Central memory CD8-positive, alpha-beta T cell (primary cell): ENCODE results near the gene ILRUN.
"Not testable (repeated sequence)": the region's sequence is repeated elsewhere in the genome, so short reads cannot be mapped to it uniquely, and the experiment has no call there.

Source experiments
- ATAC-seq: fragments of 150-1000 bp; cut with Tn5 transposase; replicated peaks from 2 replicates; pipeline ENCODE4 v1.10.0; 2022; ENCODE audit warnings: mild to moderate bottlenecking, moderate FRiP score, moderate number of reproducible peaks; ENCODE audit not compliant: poor library complexity, severe bottlenecking; ENCODE audit errors: extremely low read depth
- DNase-seq, 2 donors: peaks; one replicate each; pipeline ENCODE4 v3.0.0; 2021; ENCODE audit warnings: low spot score in 2 of 2
- H3K27ac Mint-ChIP-seq: one replicate; pipeline ENCODE4 v1.8.0; 2022; ENCODE audit warnings: low read depth, mild to moderate bottlenecking, moderate library complexity, mixed read lengths
- H3K27me3 Mint-ChIP-seq: one replicate; pipeline ENCODE4 v1.8.0; 2022; ENCODE audit warnings: mixed read lengths
- H3K36me3 Mint-ChIP-seq: one replicate; pipeline ENCODE4 v1.8.0; 2022; ENCODE audit warnings: mild to moderate bottlenecking, moderate library complexity, mixed read lengths; ENCODE audit not compliant: insufficient read depth
- H3K4me1 Mint-ChIP-seq: one replicate; pipeline ENCODE4 v1.8.0; 2022; ENCODE audit warnings: mixed read lengths
- H3K4me3 Mint-ChIP-seq: one replicate; pipeline ENCODE4 v1.8.0; 2022; ENCODE audit warnings: mild to moderate bottlenecking, moderate library complexity, mixed read lengths
- H3K9me3 Mint-ChIP-seq: one replicate; pipeline ENCODE4 v1.8.0; 2022; ENCODE audit warnings: mixed read lengths

The ILRUN gene

GRCh38 chr6:34696739-34697543 lies at the start of gene ILRUN:
Gene ILRUN (minus strand): TSS chr6:34696767. CDS start chr6:34696603, 164 bp downstream.
- Mint-ChIP-seq H3K27me3 (no peaks in the 10 kb centered on the region), H3K4me1 (peaks cover 41% of the 10 kb centered on the region), H3K9me3 (no peaks in the 10 kb centered on the region), H3K4me3 (peak within 1 kb of the TSS; percentile 95), H3K27ac (peak within 1 kb of the TSS; percentile 92), H3K36me3 (peaks cover 11% of the 10 kb centered on the region)
- peak; percentile 81 for ATAC-seq
- DNase-seq = peak; percentile 90 to 92

- ATAC-seq = no peak
- no peaks in the 10 kb centered on the region for H3K9me3 Mint-ChIP-seq
Measured at GRCh38 chr6:34745277-34746103, 48.9 kb upstream of the ILRUN start.

GRCh38 chr6:34744294-34744647 lies 47.7 kb upstream of the ILRUN start:
- ATAC-seq, H3K27ac Mint-ChIP-seq, H3K9me3 Mint-ChIP-seq: not testable (repeated sequence)

More at GRCh38 chr6:34745277-34746103, 48.9 kb upstream of the ILRUN start:
- H3K4me3 Mint-ChIP-seq = no peak overlapping the region
- H3K4me1 Mint-ChIP-seq = no peaks in the 10 kb centered on the region
- H3K27me3 Mint-ChIP-seq = no peaks in the 10 kb centered on the region
- no peaks in the 10 kb centered on the region for H3K36me3 Mint-ChIP-seq
- H3K27ac Mint-ChIP-seq = no peak overlapping the region
- DNase-seq = no peak

GRCh38 chr6:34743625-34744293 lies 47.2 kb upstream of the ILRUN start:
- no peak for DNase-seq
- Mint-ChIP-seq H3K9me3 (no peaks in the 10 kb centered on the region), H3K27me3 (no peaks in the 10 kb centered on the region), H3K36me3 (no peaks in the 10 kb centered on the region), H3K4me3 (no peak overlapping the region), H3K27ac (no peak overlapping the region), H3K4me1 (no peaks in the 10 kb centered on the region)
- ATAC-seq = no peak

More at GRCh38 chr6:34744294-34744647, 47.7 kb upstream of the ILRUN start:
- H3K4me3 Mint-ChIP-seq, H3K27me3 Mint-ChIP-seq, H3K4me1 Mint-ChIP-seq, DNase-seq, H3K36me3 Mint-ChIP-seq: not testable (repeated sequence)

- Mint-ChIP-seq H3K4me1 (no peaks in the 10 kb centered on the region), H3K4me3 (no peak overlapping the region), H3K9me3 (no peaks in the 10 kb centered on the region), H3K27me3 (no peaks in the 10 kb centered on the region), H3K27ac (no peak overlapping the region), H3K36me3 (no peaks in the 10 kb centered on the region)
- DNase-seq (no peak), ATAC-seq (no peak)
Measured at GRCh38 chr6:34742094-34742493, 45.5 kb upstream of the ILRUN start.

- no peaks in the 10 kb centered on the region for H3K27me3 Mint-ChIP-seq
- DNase-seq = no peak
- no peak for ATAC-seq
- no peaks in the 10 kb centered on the region for H3K4me1 Mint-ChIP-seq
- H3K4me3 Mint-ChIP-seq = no peak overlapping the region
- no peaks in the 10 kb centered on the region for H3K36me3 Mint-ChIP-seq
- H3K9me3 Mint-ChIP-seq = no peaks in the 10 kb centered on the region
- no peak overlapping the region for H3K27ac Mint-ChIP-seq
Measured at GRCh38 chr6:34736823-34737222, 40.3 kb upstream of the ILRUN start.

- no peaks in the 10 kb centered on the region for H3K27me3 Mint-ChIP-seq
- H3K36me3 Mint-ChIP-seq = no peaks in the 10 kb centered on the region
- ATAC-seq (no peak), DNase-seq (no peak)
- no peak overlapping the region for H3K27ac Mint-ChIP-seq
- H3K9me3 Mint-ChIP-seq = no peaks in the 10 kb centered on the region
- H3K4me1 Mint-ChIP-seq = no peaks in the 10 kb centered on the region
- H3K4me3 Mint-ChIP-seq = no peak overlapping the region
Measured at GRCh38 chr6:34731393-34732060, 35.0 kb upstream of the ILRUN start.

- Mint-ChIP-seq H3K27ac (no peak overlapping the region), H3K4me1 (no peaks in the 10 kb centered on the region), H3K27me3 (no peaks in the 10 kb centered on the region), H3K9me3 (no peaks in the 10 kb centered on the region), H3K36me3 (no peaks in the 10 kb centered on the region), H3K4me3 (no peak overlapping the region)
- DNase-seq = no peak
- no peak for ATAC-seq
Measured at GRCh38 chr6:34729631-34730470, 33.3 kb upstream of the ILRUN start.

- H3K36me3 Mint-ChIP-seq = no peaks in the 10 kb centered on the region
- H3K27me3 Mint-ChIP-seq = no peaks in the 10 kb centered on the region
- H3K4me3 Mint-ChIP-seq = no peak overlapping the region
- DNase-seq = no peak
- ATAC-seq = no peak
- H3K4me1 Mint-ChIP-seq = no peaks in the 10 kb centered on the region
- no peak overlapping the region for H3K27ac Mint-ChIP-seq
- H3K9me3 Mint-ChIP-seq = no peaks in the 10 kb centered on the region
Measured at GRCh38 chr6:34726055-34726454, 29.5 kb upstream of the ILRUN start.

- no peak for ATAC-seq
- Mint-ChIP-seq H3K27ac (no peak overlapping the region), H3K4me3 (no peak overlapping the region), H3K4me1 (no peaks in the 10 kb centered on the region), H3K36me3 (no peaks in the 10 kb centered on the region), H3K27me3 (no peaks in the 10 kb centered on the region), H3K9me3 (no peaks in the 10 kb centered on the region)
- DNase-seq = no peak
Measured at GRCh38 chr6:34723203-34723602, 26.6 kb upstream of the ILRUN start.

GRCh38 chr6:34722451-34722850 lies 25.9 kb upstream of the ILRUN start:
- H3K9me3 Mint-ChIP-seq = no peaks in the 10 kb centered on the region
- no peak for DNase-seq
- no peak overlapping the region for H3K4me3 Mint-ChIP-seq
- H3K36me3 Mint-ChIP-seq = no peaks in the 10 kb centered on the region
- no peaks in the 10 kb centered on the region for H3K27me3 Mint-ChIP-seq
- no peak for ATAC-seq
- no peaks in the 10 kb centered on the region for H3K4me1 Mint-ChIP-seq
- H3K27ac Mint-ChIP-seq = no peak overlapping the region
